SK-N-MC (cell line): ENCODE data around the gene CDH11.

Experiments
- DNase-seq: peaks from one replicate; pipeline ENCODE4 v3.0.0-alpha.2; 2011; ENCODE audit warnings: low read depth, low spot score
- H3K27ac ChIP-seq: fragments of 200-600 bp; sonication (generic); 2 replicates; pipeline ENCODE4 v1.5.1; 2016; ENCODE audit warnings: mixed run types
- H3K36me3 ChIP-seq: fragments of 200-600 bp; sonication (generic); 2 replicates; pipeline ENCODE4 v1.6.1; 2017; ENCODE audit warnings: antibody characterized with exemption, low read length, mixed read lengths; ENCODE audit not compliant: insufficient read depth
- H3K4me3 ChIP-seq: fragments of 200-600 bp; sonication (generic); 2 replicates; pipeline ENCODE4 v1.5.1; 2016
- H3K9ac ChIP-seq: fragments of 200-600 bp; sonication (generic); 2 replicates; pipeline ENCODE4 v1.8.0; 2017; ENCODE audit warnings: mixed run types, mixed read lengths; ENCODE audit not compliant: insufficient read length
- H3K9me3 ChIP-seq: fragments of 200-600 bp; sonication (generic); 2 replicates; pipeline ENCODE4 v1.6.1; 2017; ENCODE audit warnings: low read depth, mild to moderate bottlenecking, antibody characterized with exemption, low read length, moderate library complexity, mixed read lengths
- EZH2 ChIP-seq: fragments of 200-600 bp; sonication (generic); IDR thresholded peaks from one replicate; pipeline ENCODE4 v1.6.1; 2017; ENCODE audit warnings: antibody characterized with exemption
- FOXP2 ChIP-seq: optimal IDR thresholded peaks from 2 replicates; pipeline ENCODE3; 2011; ENCODE audit warnings: mild to moderate bottlenecking, moderate library complexity; ENCODE audit not compliant: insufficient read depth; ENCODE audit errors: extremely low read length, control extremely low read depth
- POLR2AphosphoS5 ChIP-seq: IDR thresholded peaks from 2 replicates; pipeline ENCODE4 v1.6.1; 2012; ENCODE audit warnings: mild to moderate bottlenecking, low read depth, low read length, borderline replicate concordance

CDH11 gene

GRCh38 chr16:65119435-65119834 is 2.4 kb downstream of the CDH11 start:
- no peak for TF ChIP-seq EZH2
- TF ChIP-seq FOXP2: no peak
- no peak for TF ChIP-seq POLR2AphosphoS5
- no peak for DNase-seq
- peak overlapping the region; percentile 85 for H3K4me3 ChIP-seq
- peak overlapping the region; percentile 92 for H3K9ac ChIP-seq
- H3K27ac ChIP-seq: peak overlapping the region; percentile 94
- H3K9me3 ChIP-seq: no peaks in the 10 kb centered on the region
- peaks cover 69% of the 10 kb centered on the region for H3K36me3 ChIP-seq

- Histone ChIP-seq H3K4me3 (peak overlapping the region; percentile 85), H3K36me3 (peaks cover 72% of the 10 kb centered on the region), H3K27ac (peak overlapping the region; percentile 94), H3K9me3 (no peaks in the 10 kb centered on the region), H3K9ac (peak overlapping the region; percentile 92)
- no peak for DNase-seq
- TF ChIP-seq POLR2AphosphoS5 (no peak), FOXP2 (no peak), EZH2 (no peak)
Observed at GRCh38 chr16:65118871-65119270, 3.0 kb downstream of the CDH11 start.

DNA sequence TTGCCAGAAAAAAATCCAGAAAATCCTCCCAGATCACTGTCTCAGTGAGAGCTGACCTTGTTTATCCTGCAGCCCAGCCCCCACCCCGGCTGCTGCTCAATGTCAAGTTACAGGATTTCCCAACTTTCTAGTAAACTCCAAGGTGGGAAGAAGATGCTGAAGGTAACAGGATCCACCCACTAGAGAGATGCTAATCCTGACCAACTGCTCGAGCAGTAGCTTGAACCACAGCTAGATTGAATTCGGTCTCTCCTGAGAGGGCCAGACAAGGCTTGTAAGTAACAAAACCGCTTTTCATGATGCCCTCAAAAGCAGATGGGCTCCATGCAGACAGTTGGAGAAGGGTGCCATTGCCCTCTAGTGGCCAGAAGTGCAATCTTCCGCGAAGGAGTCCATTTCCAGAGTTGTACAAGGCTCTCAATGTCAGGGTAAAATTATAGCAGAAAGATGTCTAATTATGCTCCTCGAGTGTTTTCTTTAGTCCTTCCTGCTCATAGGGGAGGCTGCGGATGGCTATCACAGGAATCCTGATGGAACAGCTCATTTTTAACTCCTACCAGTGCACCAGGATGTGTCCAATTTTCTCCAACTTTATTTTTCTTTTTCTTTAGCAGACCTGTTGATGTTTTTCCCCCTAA is 3.9 kb downstream of the CDH11 start:
- peak overlapping the region; percentile 94 for H3K27ac ChIP-seq
- H3K9ac ChIP-seq: peak overlapping the region; percentile 92
- no peaks in the 10 kb centered on the region for H3K9me3 ChIP-seq
- peak; percentile 66 for TF ChIP-seq POLR2AphosphoS5
- TF ChIP-seq EZH2: no peak
- peaks cover 78% of the 10 kb centered on the region for H3K36me3 ChIP-seq
- DNase-seq: peak; percentile 52
- H3K4me3 ChIP-seq: peak overlapping the region; percentile 85

DNA sequence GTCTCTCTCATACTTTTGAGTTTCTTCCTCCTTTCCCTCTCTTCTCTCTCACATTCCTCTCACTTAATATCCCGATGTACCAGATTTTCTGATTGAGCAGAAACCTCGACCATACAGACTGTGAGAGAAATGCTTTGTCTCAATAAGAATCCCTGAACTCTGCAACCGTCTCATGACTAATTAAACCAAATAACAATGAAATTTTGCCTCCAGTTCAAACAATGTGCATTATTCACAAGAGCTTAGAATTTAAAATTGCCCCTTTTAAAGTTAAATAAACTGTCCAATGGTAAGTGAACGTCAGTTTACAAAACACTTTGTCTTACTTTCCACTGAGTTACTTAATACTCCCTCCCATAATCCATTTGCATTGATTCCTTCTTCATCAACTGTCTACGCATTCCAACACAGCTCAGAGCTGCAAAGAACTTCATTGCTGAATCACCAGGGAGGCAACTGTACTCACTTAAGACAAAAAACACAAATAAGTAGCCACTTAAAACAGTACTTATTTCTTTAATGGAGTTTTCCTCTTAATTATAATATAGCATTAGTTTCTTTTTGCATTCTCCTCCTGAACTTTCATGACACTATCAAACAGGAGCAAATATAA is 4.9 kb downstream of the CDH11 start:
- Histone ChIP-seq H3K27ac (no peak overlapping the region), H3K9me3 (no peaks in the 10 kb centered on the region), H3K36me3 (peaks cover 88% of the 10 kb centered on the region), H3K4me3 (peak overlapping the region; percentile 85), H3K9ac (peak overlapping the region; percentile 41)
- TF ChIP-seq FOXP2: no peak
- no peak for TF ChIP-seq EZH2
- TF ChIP-seq POLR2AphosphoS5: no peak
- no peak for DNase-seq

GRCh38 chr16:65116216-65116615 is 5.6 kb downstream of the CDH11 start:
- H3K27ac ChIP-seq: no peak overlapping the region

GRCh38 chr16:65114527-65114926 is 7.3 kb downstream of the CDH11 start:
- DNase-seq: no peak
- Histone ChIP-seq H3K9ac (no peak overlapping the region), H3K27ac (peak overlapping the region; percentile 13; the same call in 1 of the 2 replicates), H3K4me3 (no peak overlapping the region), H3K36me3 (peaks cover 91% of the 10 kb centered on the region), H3K9me3 (no peaks in the 10 kb centered on the region)
- no peak for TF ChIP-seq POLR2AphosphoS5
- no peak for TF ChIP-seq EZH2
- TF ChIP-seq FOXP2: no peak

More at GRCh38 chr16:65116216-65116615, 5.6 kb downstream of the CDH11 start:
- Histone ChIP-seq H3K9ac (no peak overlapping the region), H3K36me3 (peaks cover 88% of the 10 kb centered on the region), H3K9me3 (no peaks in the 10 kb centered on the region), H3K4me3 (peak overlapping the region; percentile 85)
- TF ChIP-seq EZH2: no peak
- no peak for TF ChIP-seq POLR2AphosphoS5
- TF ChIP-seq FOXP2: no peak
- no peak for DNase-seq

DNA sequence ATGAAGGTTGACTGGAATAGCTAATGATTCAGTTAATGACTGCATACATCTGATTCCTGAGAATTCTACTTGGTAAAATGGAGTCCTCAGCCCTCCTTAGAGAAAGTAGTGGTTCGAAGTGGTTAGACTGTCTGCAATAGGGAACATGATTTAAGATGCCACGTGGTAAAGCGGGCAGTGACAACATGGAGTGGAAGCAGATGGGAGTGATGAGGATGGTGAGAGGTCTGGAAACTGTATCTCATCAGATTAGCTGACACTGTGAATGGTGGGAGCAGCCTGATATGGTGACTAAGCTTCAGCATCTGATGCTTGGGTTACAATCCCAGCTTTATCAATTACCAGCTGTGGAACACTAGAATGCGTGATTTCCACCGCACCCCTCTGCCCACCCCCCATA is 8.4 kb downstream of the CDH11 start:
- TF ChIP-seq POLR2AphosphoS5 (no peak; the same call in 1 of the 2 replicates), FOXP2 (no peak), EZH2 (no peak)
- Histone ChIP-seq H3K9ac (no peak overlapping the region), H3K27ac (no peak overlapping the region), H3K4me3 (no peak overlapping the region), H3K9me3 (no peaks in the 10 kb centered on the region), H3K36me3 (peaks cover 89% of the 10 kb centered on the region)
- no peak for DNase-seq

DNA sequence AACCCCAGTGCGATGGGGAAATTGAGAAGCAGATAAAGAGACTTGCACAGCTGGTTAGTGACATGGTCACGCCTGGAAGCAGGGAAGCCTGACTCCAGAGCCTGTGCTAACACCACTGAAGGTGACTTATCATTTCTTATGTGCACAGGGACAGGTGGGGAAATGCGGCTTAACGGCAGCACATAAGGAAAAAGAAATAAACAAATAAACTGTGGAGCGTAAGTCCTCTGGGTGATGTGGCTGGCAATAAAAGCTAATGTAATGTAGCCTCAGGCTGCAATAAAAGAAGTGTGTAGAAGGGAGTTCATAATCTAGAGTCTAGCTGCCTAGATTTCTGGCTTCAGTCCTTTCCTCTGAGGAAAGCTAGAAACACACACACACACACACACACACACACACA is 10.6 kb downstream of the CDH11 start:
- TF ChIP-seq POLR2AphosphoS5 (no peak), EZH2 (no peak), FOXP2 (no peak)
- H3K9me3 ChIP-seq: no peaks in the 10 kb centered on the region
- no peak overlapping the region for H3K9ac ChIP-seq
- no peak overlapping the region for H3K27ac ChIP-seq
- H3K4me3 ChIP-seq: no peak overlapping the region
- DNase-seq: no peak
- H3K36me3 ChIP-seq: peaks cover 89% of the 10 kb centered on the region
